ENCODE measurements around the gene AQP6. TPM values are rescaled to one million over a fixed set of nuclear protein-coding genes. Genes with fewer than 3 reads are reported as not detected.

The AQP6 gene
- total RNA-seq, 1 experiment from 2014 or later: 0.09 TPM

DNA sequence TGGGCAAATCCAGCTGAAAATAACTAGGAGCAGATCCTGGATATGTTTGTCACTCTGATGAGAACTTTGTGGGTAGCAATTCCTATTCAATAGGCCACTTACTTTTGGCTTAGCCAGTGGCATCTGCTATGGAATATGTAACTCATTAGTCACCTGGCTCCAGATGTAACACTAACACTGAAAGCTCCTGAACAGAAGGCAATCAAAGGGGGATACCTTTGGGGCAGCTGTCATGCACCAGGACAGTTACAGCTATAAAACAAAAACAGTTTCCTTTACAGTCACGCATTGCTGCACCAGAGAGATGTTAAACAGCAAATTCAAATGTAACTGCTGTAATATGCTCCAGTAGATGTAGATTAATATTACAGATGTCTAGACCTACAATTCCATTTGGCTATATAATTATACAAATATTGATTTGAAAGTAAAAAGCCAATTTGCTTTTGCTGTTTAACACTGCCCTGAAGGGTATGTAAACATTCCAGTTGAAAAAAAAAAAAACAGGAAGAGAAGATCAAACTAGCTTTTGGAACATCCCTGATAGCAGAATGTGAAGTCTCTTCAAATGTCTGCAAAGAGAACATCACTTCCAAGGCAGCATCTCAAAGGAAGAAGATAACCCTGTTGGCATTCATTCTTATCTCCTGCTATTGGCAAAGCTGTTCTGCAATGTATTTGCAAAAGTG, 34.2 kb downstream of the AQP6 start:
- Histone ChIP-seq H3K4me2 (ENCODE audit: insufficient read depth, insufficient read length, low read length) (no peak overlapping the region), H3K9ac (ENCODE audit: extremely low read depth, insufficient read length, low read length) (no peak overlapping the region), H4K20me1 (ENCODE audit: control insufficient read depth, insufficient read depth, insufficient read length) (no peaks in the 10 kb centered on the region), H2BK120ac (ENCODE audit: low read depth, low read length, poor library complexity, severe bottlenecking) (no peak overlapping the region), H3K79me2 (ENCODE audit: insufficient read depth, low read length) (no peaks in the 10 kb centered on the region), H3K27me3 (ENCODE audit: insufficient read depth, low read length) (no peaks in the 10 kb centered on the region), H2AK5ac (ENCODE audit: insufficient read length, low read length) (no peak overlapping the region), H4K5ac (ENCODE audit: insufficient read length, low read depth, low read length) (no peak overlapping the region), H3K4me1 (ENCODE audit: insufficient read depth, low read length) (no peaks in the 10 kb centered on the region), H4K91ac (ENCODE audit: insufficient read length, low read depth, low read length) (no peak overlapping the region), H3K79me1 (ENCODE audit: insufficient read depth, low read depth, low read length, poor library complexity, severe bottlenecking) (peaks cover 3% of the 10 kb centered on the region), H3K27ac (ENCODE audit: insufficient read length, low read depth, low read length) (no peak overlapping the region), H4K8ac (replicated peaks; ENCODE audit: insufficient read length, low read depth, low read length) (no peak overlapping the region), H3K4ac (ENCODE audit: low read depth, low read length) (no peak overlapping the region), H3T11ph (ENCODE audit: low read length) (no peak overlapping the region), H3K9me3 (ENCODE audit: control insufficient read depth, low read depth, low read length) (no peaks in the 10 kb centered on the region), H2BK15ac (ENCODE audit: low read depth, low read length) (no peak overlapping the region), H3K14ac (ENCODE audit: insufficient read depth, low read length) (no peak overlapping the region), H3K56ac (ENCODE audit: insufficient read length, low read depth, low read length) (no peak overlapping the region), H2BK5ac (ENCODE audit: insufficient read length, low read length) (no peak overlapping the region), H3K23me2 (ENCODE audit: insufficient read length, low read depth, low read length, poor library complexity, severe bottlenecking) (no peaks in the 10 kb centered on the region), H2BK20ac (ENCODE audit: low read depth, low read length, poor library complexity, severe bottlenecking) (no peak overlapping the region), H2AFZ (ENCODE audit: low read length) (no peak overlapping the region), H3K18ac (ENCODE audit: insufficient read length, low read depth, low read length) (no peak overlapping the region), H2BK12ac (ENCODE audit: insufficient read length, low read depth, low read length) (no peak overlapping the region), H3K23ac (ENCODE audit: insufficient read length, low read depth, low read length) (no peak overlapping the region)
- Mint-ChIP-seq H3K9me3 (no peaks in the 10 kb centered on the region), H3K27me3 (ENCODE audit: low read depth) (no peaks in the 10 kb centered on the region), H3K36me3 (ENCODE audit: insufficient read depth in 1 of 3, low read depth in 3 of 3) (peaks cover 6 to 59% (median 51%) of the 10 kb centered on the region in 3 experiments; a peak in 6 of 7 replicates), H3K4me3 (no peak overlapping the region), H3K4me1 (no peaks in the 10 kb centered on the region), H3K27ac (no peak overlapping the region; a peak in 1 of 7 replicates)
- no peak for TF ChIP-seq CTCF (conservative IDR thresholded peaks at IDR 0.05)
- WGBS (ENCODE audit: extremely low coverage, insufficient read length, low lambda C conversion rate): no CpG with 5 or more reads among the region's 1 CpG
- no peak for DNase-seq

All from H9 (cell line).